Stimulated activated naive B cell treated with anti-CD40 and anti-IgM and Interleukin-4, amounts not matched to agents 10 μg/mL and 1 μg/mL and 100 μg/mL, for 72 hours (primary cell): ENCODE data around the gene AKAP12.
A peak's percentile ranks its signal among the peaks of the same experiment; 100 is the strongest.

Experiments
- ATAC-seq, 2 donors: fragments of 150-1000 bp; cut with Tn5 transposase; replicated peaks; 2 replicates each; pipeline ENCODE4 v1.10.0; 2021; ENCODE audit warnings: moderate library complexity in 1 of 2
- DNase-seq: peaks from one replicate; pipeline ENCODE4 v3.0.0; 2021
- H3K27ac Mint-ChIP-seq: one replicate; pipeline ENCODE4 v1.8.0; 2022; ENCODE audit warnings: mild to moderate bottlenecking, mixed read lengths
- H3K27me3 Mint-ChIP-seq, 2 donors: one replicate each; pipeline ENCODE4 v1.8.0; 2022; ENCODE audit warnings: mixed read lengths in 2 of 2
- H3K36me3 Mint-ChIP-seq, 2 donors: one replicate each; pipeline ENCODE4 v1.8.0; 2022; ENCODE audit warnings: mixed read lengths in 2 of 2, mild to moderate bottlenecking in 1 of 2
- H3K4me1 Mint-ChIP-seq, 2 donors: one replicate each; pipeline ENCODE4 v1.8.0; 2022; ENCODE audit warnings: mixed read lengths in 2 of 2, mild to moderate bottlenecking in 1 of 2
- H3K4me3 Mint-ChIP-seq, 2 donors: one replicate each; pipeline ENCODE4 v1.8.0; 2022; ENCODE audit warnings: mild to moderate bottlenecking in 2 of 2, mixed read lengths in 2 of 2, moderate library complexity in 1 of 2
- H3K9me3 Mint-ChIP-seq, 2 donors: one replicate each; pipeline ENCODE4 v1.8.0; 2022; ENCODE audit warnings: mixed read lengths in 2 of 2, mild to moderate bottlenecking in 1 of 2

AKAP12 gene

DNA sequence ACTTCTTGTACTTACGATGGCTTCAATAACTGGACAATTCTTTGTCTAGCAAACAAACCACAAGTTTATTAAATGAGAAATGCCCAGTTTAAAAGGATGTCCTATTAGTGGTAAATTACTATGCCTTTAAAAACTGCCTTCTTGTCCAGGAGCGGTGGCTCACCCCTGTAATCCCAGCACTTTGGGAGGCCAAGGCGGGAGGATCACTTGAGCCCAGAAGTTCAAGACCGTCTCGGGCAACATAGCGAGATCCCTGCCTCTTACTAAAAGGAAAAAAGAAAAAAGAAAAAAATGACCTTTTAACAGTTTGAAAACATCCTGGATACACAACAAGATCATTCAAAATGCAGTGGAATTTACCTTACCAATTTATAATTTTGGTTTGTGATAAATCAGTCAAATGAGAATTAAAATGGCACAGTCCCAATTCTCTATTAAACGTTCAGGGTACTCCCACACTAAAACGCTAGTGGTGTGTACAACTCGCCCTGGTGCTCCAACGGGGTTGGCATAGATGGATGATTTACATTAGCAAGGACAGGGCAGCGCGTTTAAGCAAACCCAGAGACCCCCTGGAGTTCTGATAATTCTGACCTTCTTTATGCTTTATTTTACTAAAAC lies 149.3 kb downstream of the AKAP12 start:
- Mint-ChIP-seq H3K27me3 (no peaks in the 10 kb centered on the region), H3K36me3 (peaks cover 11 to 22% of the 10 kb centered on the region in 2 donors), H3K27ac (peak overlapping the region; percentile 96), H3K4me3 (peak overlapping the region; percentile 86 to 97), H3K9me3 (no peaks in the 10 kb centered on the region), H3K4me1 (peaks cover 24 to 39% of the 10 kb centered on the region in 2 donors)
- DNase-seq = no peak
- no peak for ATAC-seq

DNA sequence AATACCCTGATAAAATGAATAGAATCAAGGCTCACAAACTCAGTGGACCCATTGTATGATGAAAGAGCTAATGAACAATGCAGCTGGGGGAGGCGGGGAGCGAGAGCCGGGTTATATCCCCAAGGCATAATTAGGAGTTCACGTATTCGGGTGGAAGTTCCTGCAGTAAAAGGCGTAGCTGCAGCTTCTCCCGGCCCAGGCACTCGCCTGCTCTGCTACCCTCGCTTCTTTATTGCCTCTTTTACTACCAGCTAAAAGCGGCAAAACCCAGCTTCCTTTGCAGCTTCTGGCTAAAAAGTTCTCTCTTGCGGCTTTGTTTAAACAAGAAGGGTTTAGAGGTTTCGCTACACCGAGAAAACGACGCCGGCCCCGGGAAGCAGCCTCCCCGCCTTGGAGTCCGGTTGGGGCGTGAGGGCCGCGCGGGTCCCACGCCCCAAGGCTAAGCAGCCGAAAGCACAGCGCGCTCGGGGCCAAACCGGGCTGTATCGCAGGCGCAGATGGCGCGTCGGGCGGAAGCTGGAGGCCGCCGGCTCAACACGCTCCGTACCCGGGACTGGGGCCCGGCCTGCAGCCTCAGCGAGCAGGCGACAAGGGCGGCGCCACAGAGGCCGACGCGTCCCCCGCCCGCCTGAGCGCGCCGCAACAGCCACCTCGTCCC lies 150.0 kb downstream of the AKAP12 start:
- ATAC-seq (peak; percentile 79 to 80), DNase-seq (no peak)
- Mint-ChIP-seq H3K36me3 (peaks cover 10 to 18% of the 10 kb centered on the region in 2 donors), H3K9me3 (no peaks in the 10 kb centered on the region), H3K27me3 (no peaks in the 10 kb centered on the region), H3K27ac (peak overlapping the region; percentile 96), H3K4me1 (peaks cover 22 to 37% of the 10 kb centered on the region in 2 donors), H3K4me3 (peak overlapping the region; percentile 86 to 97)

GRCh38 chr6:151390276-151390850 lies 150.6 kb downstream of the AKAP12 start:
- peaks cover 18 to 34% of the 10 kb centered on the region in 2 donors for H3K4me1 Mint-ChIP-seq

DNA sequence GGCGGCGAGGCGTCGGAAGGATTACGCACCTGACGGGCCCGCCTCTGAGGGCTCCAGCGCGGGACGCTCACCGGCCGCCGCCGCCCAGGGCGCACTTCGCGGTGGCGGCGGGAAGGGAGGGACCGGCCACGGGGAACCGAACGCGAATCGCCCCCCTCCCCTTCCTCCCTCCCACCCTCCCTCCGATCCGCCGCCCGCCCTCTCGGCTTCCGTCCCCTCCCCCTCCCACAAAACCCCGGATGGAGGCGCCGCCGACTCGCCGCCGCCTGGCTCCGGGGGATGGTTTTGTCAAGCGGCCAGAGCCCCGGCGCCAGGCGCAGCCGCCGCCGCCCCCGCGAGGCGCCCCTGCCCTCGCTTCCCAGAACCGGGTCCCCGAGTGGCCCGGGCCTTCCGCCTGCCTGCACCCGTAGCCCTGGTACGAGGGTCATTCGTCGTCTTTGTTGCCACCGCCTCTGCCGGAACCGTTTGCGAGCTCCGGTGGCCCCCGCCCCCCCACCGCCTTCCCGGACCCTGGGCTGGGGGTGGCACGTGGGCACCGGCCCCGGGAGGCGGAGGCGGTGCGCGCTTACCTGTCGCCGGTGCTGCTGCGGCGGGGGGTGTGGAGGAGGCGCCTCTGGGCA lies 151.2 kb downstream of the AKAP12 start:
- peak overlapping the region; percentile 92 to 97 for H3K4me3 Mint-ChIP-seq
- DNase-seq = peak; percentile 68
- H3K9me3 Mint-ChIP-seq = no peaks in the 10 kb centered on the region
- peaks cover 18 to 35% of the 10 kb centered on the region in 2 donors for H3K4me1 Mint-ChIP-seq
- no peaks in the 10 kb centered on the region for H3K27me3 Mint-ChIP-seq
- H3K27ac Mint-ChIP-seq = peak overlapping the region; percentile 98
- peak; percentile 8 to 10 for ATAC-seq
- peaks cover 10 to 22% of the 10 kb centered on the region in 2 donors for H3K36me3 Mint-ChIP-seq

More at GRCh38 chr6:151390276-151390850, 150.6 kb downstream of the AKAP12 start:
- Mint-ChIP-seq H3K9me3 (no peaks in the 10 kb centered on the region), H3K4me3 (peak overlapping the region; percentile 75 to 97), H3K27me3 (no peaks in the 10 kb centered on the region), H3K27ac (peak overlapping the region; percentile 91), H3K36me3 (peaks cover 10 to 20% of the 10 kb centered on the region in 2 donors)
- DNase-seq (peak; percentile 100), ATAC-seq (peak; percentile 82 to 86)

- Mint-ChIP-seq H3K9me3 (no peaks in the 10 kb centered on the region), H3K36me3 (peaks cover 12 to 25% of the 10 kb centered on the region in 2 donors), H3K27ac (peak within 1 kb of the TSS; percentile 98), H3K4me1 (peaks cover 21 to 42% of the 10 kb centered on the region in 2 donors), H3K4me3 (peak within 1 kb of the TSS; percentile 92 to 97), H3K27me3 (no peaks in the 10 kb centered on the region)
- DNase-seq (peak; percentile 51), ATAC-seq (peak; percentile 6 to 8)
Observed at GRCh38 chr6:151391471-151392413, 152.0 kb downstream of the AKAP12 start, which contains the start of gene ZBTB2. Gene ZBTB2, minus strand, starts transcription at chr6:151391559. Its CDS starts 17,922 bp downstream, at chr6:151373637.

GRCh38 chr6:151392427-151392826 lies 152.7 kb downstream of the AKAP12 start:
- Mint-ChIP-seq H3K36me3 (peaks cover 12 to 29% of the 10 kb centered on the region in 2 donors), H3K4me1 (peaks cover 23 to 46% of the 10 kb centered on the region in 2 donors), H3K27me3 (no peaks in the 10 kb centered on the region), H3K4me3 (peak overlapping the region; percentile 92 to 97), H3K9me3 (no peaks in the 10 kb centered on the region), H3K27ac (peak overlapping the region; percentile 98)
- DNase-seq (no peak), ATAC-seq (no peak)

GRCh38 chr6:151393410-151393809 lies 153.6 kb downstream of the AKAP12 start:
- Mint-ChIP-seq H3K4me1 (peaks cover 23 to 50% of the 10 kb centered on the region in 2 donors), H3K36me3 (peaks cover 14 to 29% of the 10 kb centered on the region in 2 donors), H3K9me3 (no peaks in the 10 kb centered on the region), H3K27ac (peak overlapping the region; percentile 85), H3K27me3 (no peaks in the 10 kb centered on the region), H3K4me3 (peak overlapping the region; percentile 63 to 97)
- ATAC-seq (no peak), DNase-seq (no peak)

- Mint-ChIP-seq H3K27me3 (no peaks in the 10 kb centered on the region), H3K9me3 (no peaks in the 10 kb centered on the region), H3K4me1 (peaks cover 14 to 29% of the 10 kb centered on the region in 2 donors), H3K4me3 (no peak overlapping the region), H3K27ac (no peak overlapping the region), H3K36me3 (peaks cover 17 to 30% of the 10 kb centered on the region in 2 donors)
- DNase-seq = no peak
- no peak for ATAC-seq
Observed at GRCh38 chr6:151399679-151400078, 159.9 kb downstream of the AKAP12 start.

- H3K9me3 Mint-ChIP-seq = no peaks in the 10 kb centered on the region
- ATAC-seq (no peak), DNase-seq (no peak)
- peaks cover 14 to 24% of the 10 kb centered on the region in 2 donors for H3K4me1 Mint-ChIP-seq
- no peak overlapping the region for H3K27ac Mint-ChIP-seq
- H3K36me3 Mint-ChIP-seq = peaks cover 17 to 28% of the 10 kb centered on the region in 2 donors
- no peaks in the 10 kb centered on the region for H3K27me3 Mint-ChIP-seq
- H3K4me3 Mint-ChIP-seq = no peak overlapping the region
Observed at GRCh38 chr6:151400473-151400872, 160.7 kb downstream of the AKAP12 start.

GRCh38 chr6:151402228-151402627 lies 162.5 kb downstream of the AKAP12 start:
- DNase-seq (no peak), ATAC-seq (no peak)
- Mint-ChIP-seq H3K27me3 (no peaks in the 10 kb centered on the region), H3K4me3 (no peak overlapping the region), H3K36me3 (peaks cover 23 to 32% of the 10 kb centered on the region in 2 donors), H3K4me1 (peaks cover 11 to 24% of the 10 kb centered on the region in 2 donors), H3K9me3 (no peaks in the 10 kb centered on the region), H3K27ac (no peak overlapping the region)

DNA sequence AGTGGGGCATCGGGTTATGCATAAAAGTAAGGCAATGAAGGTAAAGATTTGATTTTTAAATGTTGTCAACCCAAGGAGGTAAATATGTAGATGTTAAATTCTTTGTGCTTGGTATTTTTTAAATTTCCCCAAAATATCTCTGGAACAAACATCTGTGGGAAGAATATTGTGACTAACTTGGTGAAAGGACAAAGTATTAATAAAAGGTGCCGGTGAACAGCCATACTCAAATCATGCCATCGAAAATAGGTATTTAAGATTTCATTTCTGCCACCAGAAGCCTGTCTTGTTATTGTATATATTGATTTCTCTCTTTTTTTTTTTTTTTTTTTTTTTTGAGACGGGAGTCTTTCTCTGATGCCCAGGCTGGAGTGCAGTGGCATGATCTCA lies 164.1 kb downstream of the AKAP12 start:
- no peaks in the 10 kb centered on the region for H3K9me3 Mint-ChIP-seq
- H3K4me3 Mint-ChIP-seq = no peak overlapping the region
- no peaks in the 10 kb centered on the region for H3K27me3 Mint-ChIP-seq
- ATAC-seq (no peak), DNase-seq (no peak)
- peaks cover 31 to 46% of the 10 kb centered on the region in 2 donors for H3K36me3 Mint-ChIP-seq
- peaks cover 19 to 34% of the 10 kb centered on the region in 2 donors for H3K4me1 Mint-ChIP-seq
- no peak overlapping the region for H3K27ac Mint-ChIP-seq
